Neural cell (in vitro differentiated cells): ENCODE data around the gene CCDC149.

ENCODE experiments used
- EP300 ChIP-seq: fragments of 450-650 bp; conservative IDR thresholded peaks from 2 replicates; pipeline ENCODE4 v1.6.1; 2014; ENCODE audit warnings: antibody characterized with exemption, mild to moderate bottlenecking, moderate library complexity; ENCODE audit not compliant: poor library complexity, severe bottlenecking
- EZH2 ChIP-seq: fragments of 200-600, 300-800 bp; shearing (Covaris generic), sonication (generic); IDR thresholded peaks from 2 replicates; pipeline ENCODE4 v1.6.1; 2014; ENCODE audit warnings: antibody characterized with exemption, low read length, borderline replicate concordance, mild to moderate bottlenecking; ENCODE audit not compliant: insufficient read depth, poor library complexity, severe bottlenecking
- MXI1 ChIP-seq: fragments of 450-650 bp; conservative IDR thresholded peaks from 2 replicates; pipeline ENCODE4 v1.6.1; 2014; ENCODE audit warnings: antibody characterized with exemption, mild to moderate bottlenecking; ENCODE audit not compliant: poor library complexity, severe bottlenecking
- POLR2AphosphoS5 ChIP-seq: IDR thresholded peaks from 2 replicates; pipeline ENCODE4 v1.6.1; 2012
- RAD21 ChIP-seq: fragments of 450-650 bp; conservative IDR thresholded peaks from 2 replicates; pipeline ENCODE4 v1.6.1; 2014; ENCODE audit warnings: antibody characterized with exemption, mild to moderate bottlenecking, moderate library complexity
- REST ChIP-seq: IDR thresholded peaks from 2 replicates; pipeline ENCODE4 v1.6.1; 2012; ENCODE audit warnings: borderline replicate concordance
- SMC3 ChIP-seq: fragments of 450-650 bp; conservative IDR thresholded peaks from 2 replicates; pipeline ENCODE4 v1.6.1; 2014; ENCODE audit warnings: antibody characterized with exemption, mild to moderate bottlenecking, moderate library complexity; ENCODE audit not compliant: poor library complexity
- TAF1 ChIP-seq: IDR thresholded peaks from 2 replicates; pipeline ENCODE4 v1.6.1; 2012; ENCODE audit warnings: low read depth
- TF ChIP-seq, protein P1 (sequence below): fragments of 450-650 bp; IDR thresholded peaks from 2 replicates; pipeline ENCODE4 v1.5.1; 2014; ENCODE audit warnings: antibody characterized with exemption, mild to moderate bottlenecking, moderate library complexity; ENCODE audit not compliant: poor library complexity, severe bottlenecking

GRCh38 chr4:24772061-24772705 lies 140.7 kb downstream of the CCDC149 start:
- TF ChIP-seq, protein P1, sequence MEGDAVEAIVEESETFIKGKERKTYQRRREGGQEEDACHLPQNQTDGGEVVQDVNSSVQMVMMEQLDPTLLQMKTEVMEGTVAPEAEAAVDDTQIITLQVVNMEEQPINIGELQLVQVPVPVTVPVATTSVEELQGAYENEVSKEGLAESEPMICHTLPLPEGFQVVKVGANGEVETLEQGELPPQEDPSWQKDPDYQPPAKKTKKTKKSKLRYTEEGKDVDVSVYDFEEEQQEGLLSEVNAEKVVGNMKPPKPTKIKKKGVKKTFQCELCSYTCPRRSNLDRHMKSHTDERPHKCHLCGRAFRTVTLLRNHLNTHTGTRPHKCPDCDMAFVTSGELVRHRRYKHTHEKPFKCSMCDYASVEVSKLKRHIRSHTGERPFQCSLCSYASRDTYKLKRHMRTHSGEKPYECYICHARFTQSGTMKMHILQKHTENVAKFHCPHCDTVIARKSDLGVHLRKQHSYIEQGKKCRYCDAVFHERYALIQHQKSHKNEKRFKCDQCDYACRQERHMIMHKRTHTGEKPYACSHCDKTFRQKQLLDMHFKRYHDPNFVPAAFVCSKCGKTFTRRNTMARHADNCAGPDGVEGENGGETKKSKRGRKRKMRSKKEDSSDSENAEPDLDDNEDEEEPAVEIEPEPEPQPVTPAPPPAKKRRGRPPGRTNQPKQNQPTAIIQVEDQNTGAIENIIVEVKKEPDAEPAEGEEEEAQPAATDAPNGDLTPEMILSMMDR = no peak
- TF ChIP-seq EP300 (no peak), EZH2 (no peak), REST (no peak), TAF1 (no peak), POLR2AphosphoS5 (no peak), RAD21 (no peak), SMC3 (no peak), MXI1 (no peak)
